Measurements from ENCODE around the gene DCANP1.

Gene DCANP1

GRCh38 chr5:135398855-135399793 lies 48.0 kb downstream of the DCANP1 start, which contains the start of gene MACROH2A1:
TSS of gene MACROH2A1 (minus strand) at chr5:135399231. CDS start at chr5:135389093, 10,138 bp downstream.
- no peaks in the 10 kb centered on the region for H3K27me3 ChIP-seq (ENCODE audit: control insufficient read depth in 1 of 2, insufficient read depth in 2 of 2, low read length in 2 of 2)
- H3K9ac ChIP-seq (ENCODE audit: low read depth in 1 of 2, low read length in 2 of 2), result peak within 1 kb of the TSS; percentile 75 to 90
- peaks cover 0 to under 1% of the 10 kb centered on the region in 2 donors for H3K36me3 ChIP-seq (ENCODE audit: control insufficient read depth in 1 of 2, insufficient read depth in 2 of 2, low read length in 2 of 2)
- peak within 1 kb of the TSS; percentile 82 to 83 for H3K4me3 ChIP-seq (ENCODE audit: low read depth in 1 of 2, low read length in 2 of 2)
- peaks cover 44 to 52% of the 10 kb centered on the region in 2 donors for H3K4me1 ChIP-seq (ENCODE audit: control insufficient read depth in 1 of 2, insufficient read depth in 2 of 2, low read length in 2 of 2)
- H3K9me3 ChIP-seq (ENCODE audit: control insufficient read depth in 1 of 2, low read length in 2 of 2), result no peaks in the 10 kb centered on the region
- H3K27ac ChIP-seq (ENCODE audit: low read depth, low read length), result peak within 1 kb of the TSS; percentile 79

- Histone ChIP-seq H3K27me3 (ENCODE audit: control insufficient read depth in 1 of 2, insufficient read depth in 2 of 2, low read length in 2 of 2) (no peaks in the 10 kb centered on the region), H3K9me3 (ENCODE audit: control insufficient read depth in 1 of 2, low read length in 2 of 2) (no peaks in the 10 kb centered on the region), H3K36me3 (ENCODE audit: control insufficient read depth in 1 of 2, insufficient read depth in 2 of 2, low read length in 2 of 2) (peaks cover 0 to 4% of the 10 kb centered on the region in 2 donors), H3K4me3 (ENCODE audit: low read depth in 1 of 2, low read length in 2 of 2) (peak overlapping the region; percentile 82 to 83), H3K4me1 (ENCODE audit: control insufficient read depth in 1 of 2, insufficient read depth in 2 of 2, low read length in 2 of 2) (peaks cover 51 to 60% of the 10 kb centered on the region in 2 donors), H3K9ac (ENCODE audit: low read depth in 1 of 2, low read length in 2 of 2) (peak overlapping the region; percentile 75 to 78), H3K27ac (ENCODE audit: low read depth, low read length) (peak overlapping the region; percentile 66)
These were observed 48.8 kb downstream of the DCANP1 start for GRCh38 chr5:135398160-135398854.

DNA sequence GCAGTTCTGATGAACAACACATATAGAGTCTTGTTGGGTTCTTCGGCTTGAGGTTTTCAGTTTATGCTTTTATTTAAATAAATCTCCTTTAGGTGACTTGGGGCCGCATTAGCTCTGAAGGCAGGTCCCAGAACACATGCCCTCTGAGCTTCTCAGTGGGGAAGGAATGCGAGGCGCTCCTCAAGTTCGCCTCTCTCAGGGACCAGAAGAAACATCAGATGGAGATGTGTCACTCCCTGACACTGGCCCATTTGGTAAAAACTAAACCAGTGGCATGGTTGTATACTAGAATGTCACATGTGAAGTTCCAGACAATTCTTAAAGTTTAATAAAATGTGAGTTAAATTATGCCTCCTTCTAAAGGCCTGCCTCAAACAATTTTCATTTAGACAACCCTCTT lies 50.1 kb downstream of the DCANP1 start:
- H3K27me3 ChIP-seq (ENCODE audit: control insufficient read depth in 1 of 2, insufficient read depth in 2 of 2, low read length in 2 of 2), result no peaks in the 10 kb centered on the region
- no peaks in the 10 kb centered on the region for H3K9me3 ChIP-seq (ENCODE audit: control insufficient read depth in 1 of 2, low read length in 2 of 2)
- peaks cover 6 to 15% of the 10 kb centered on the region in 2 donors for H3K36me3 ChIP-seq (ENCODE audit: control insufficient read depth in 1 of 2, insufficient read depth in 2 of 2, low read length in 2 of 2)
- H3K4me3 ChIP-seq (ENCODE audit: low read depth in 1 of 2, low read length in 2 of 2), result peak overlapping the region in 1 of 2 donors; percentile 83
- H3K27ac ChIP-seq (ENCODE audit: low read depth, low read length), result no peak overlapping the region
- H3K4me1 ChIP-seq (ENCODE audit: control insufficient read depth in 1 of 2, insufficient read depth in 2 of 2, low read length in 2 of 2), result peaks cover 63 to 72% of the 10 kb centered on the region in 2 donors
- no peak overlapping the region for H3K9ac ChIP-seq (ENCODE audit: low read depth in 1 of 2, low read length in 2 of 2)

DNA sequence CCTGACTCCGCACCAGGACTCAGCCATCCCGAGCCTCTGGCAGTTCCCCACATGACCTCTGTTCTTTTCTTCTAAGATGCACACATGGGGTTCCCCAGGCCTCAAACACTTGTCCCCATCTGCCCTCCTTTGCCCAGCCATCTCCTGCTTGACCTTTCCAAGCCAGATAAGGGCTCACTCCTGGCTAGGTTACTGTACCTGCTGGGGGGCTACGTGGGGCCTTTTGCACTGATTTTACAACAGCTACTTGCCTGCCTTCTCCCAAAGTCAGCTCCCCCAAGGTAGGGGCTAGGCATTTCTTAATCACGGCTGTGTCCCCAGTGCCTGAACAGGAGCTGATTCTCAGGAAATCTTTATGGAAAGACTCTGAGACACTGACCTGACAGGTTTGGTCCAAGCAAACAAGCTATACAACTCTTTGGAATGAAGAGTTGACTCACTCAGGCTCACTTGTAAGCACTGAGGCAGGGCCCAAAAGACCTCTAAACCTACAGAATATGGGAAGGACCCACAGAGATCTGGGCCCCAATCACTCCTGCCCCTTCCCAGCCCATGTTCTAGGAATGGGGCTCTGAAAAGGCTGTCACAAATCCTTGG lies 50.6 kb downstream of the DCANP1 start:
- H3K4me1 ChIP-seq (ENCODE audit: control insufficient read depth in 1 of 2, insufficient read depth in 2 of 2, low read length in 2 of 2), result peaks cover 69 to 77% of the 10 kb centered on the region in 2 donors
- no peaks in the 10 kb centered on the region for H3K27me3 ChIP-seq (ENCODE audit: control insufficient read depth in 1 of 2, insufficient read depth in 2 of 2, low read length in 2 of 2)
- H3K27ac ChIP-seq (ENCODE audit: low read depth, low read length), result no peak overlapping the region
- H3K4me3 ChIP-seq (ENCODE audit: low read depth in 1 of 2, low read length in 2 of 2), result no peak overlapping the region
- H3K36me3 ChIP-seq (ENCODE audit: control insufficient read depth in 1 of 2, insufficient read depth in 2 of 2, low read length in 2 of 2), result peaks cover 8 to 21% of the 10 kb centered on the region in 2 donors
- peak overlapping the region in 1 of 2 donors; percentile 20 for H3K9ac ChIP-seq (ENCODE audit: low read depth in 1 of 2, low read length in 2 of 2)
- no peaks in the 10 kb centered on the region for H3K9me3 ChIP-seq (ENCODE audit: control insufficient read depth in 1 of 2, low read length in 2 of 2)

GRCh38 chr5:135395866-135396265 lies 51.3 kb downstream of the DCANP1 start:
- H3K4me1 ChIP-seq (ENCODE audit: control insufficient read depth in 1 of 2, insufficient read depth in 2 of 2, low read length in 2 of 2), result peaks cover 72 to 81% of the 10 kb centered on the region in 2 donors
- peaks cover 8 to 23% of the 10 kb centered on the region in 2 donors for H3K36me3 ChIP-seq (ENCODE audit: control insufficient read depth in 1 of 2, insufficient read depth in 2 of 2, low read length in 2 of 2)
- H3K9me3 ChIP-seq (ENCODE audit: control insufficient read depth in 1 of 2, low read length in 2 of 2), result no peaks in the 10 kb centered on the region
- no peak overlapping the region for H3K27ac ChIP-seq (ENCODE audit: low read depth, low read length)
- H3K4me3 ChIP-seq (ENCODE audit: low read depth in 1 of 2, low read length in 2 of 2), result no peak overlapping the region
- peak overlapping the region in 1 of 2 donors; percentile 20 for H3K9ac ChIP-seq (ENCODE audit: low read depth in 1 of 2, low read length in 2 of 2)
- H3K27me3 ChIP-seq (ENCODE audit: control insufficient read depth in 1 of 2, insufficient read depth in 2 of 2, low read length in 2 of 2), result no peaks in the 10 kb centered on the region

DNA sequence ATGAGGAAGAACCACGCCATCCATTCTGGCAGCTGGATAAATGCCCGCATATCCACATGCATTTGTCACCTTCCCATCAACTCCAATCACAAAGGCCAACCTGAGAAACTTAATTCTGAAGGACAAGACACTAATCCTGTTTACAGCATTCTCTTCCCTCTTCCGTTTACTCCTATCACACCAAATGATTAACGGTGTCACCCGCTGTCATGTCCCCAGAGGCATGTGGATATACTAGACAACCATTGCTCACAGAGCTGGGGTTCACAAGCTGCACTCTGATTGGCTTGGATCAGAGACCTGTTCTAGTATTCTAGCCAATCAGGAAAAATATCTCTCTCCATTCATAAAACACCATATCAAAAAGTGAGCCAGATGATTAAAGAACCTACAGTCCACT lies 51.7 kb downstream of the DCANP1 start:
- H3K4me3 ChIP-seq (ENCODE audit: low read depth in 1 of 2, low read length in 2 of 2), result no peak overlapping the region
- peaks cover 72 to 85% of the 10 kb centered on the region in 2 donors for H3K4me1 ChIP-seq (ENCODE audit: control insufficient read depth in 1 of 2, insufficient read depth in 2 of 2, low read length in 2 of 2)
- peaks cover 8 to 23% of the 10 kb centered on the region in 2 donors for H3K36me3 ChIP-seq (ENCODE audit: control insufficient read depth in 1 of 2, insufficient read depth in 2 of 2, low read length in 2 of 2)
- H3K9me3 ChIP-seq (ENCODE audit: control insufficient read depth in 1 of 2, low read length in 2 of 2), result no peaks in the 10 kb centered on the region
- H3K9ac ChIP-seq (ENCODE audit: low read depth in 1 of 2, low read length in 2 of 2), result no peak overlapping the region
- H3K27ac ChIP-seq (ENCODE audit: low read depth, low read length), result no peak overlapping the region
- H3K27me3 ChIP-seq (ENCODE audit: control insufficient read depth in 1 of 2, insufficient read depth in 2 of 2, low read length in 2 of 2), result no peaks in the 10 kb centered on the region

All from duodenal mucosa (tissue), 2 donors.